Fibroblast of skin of right biceps (primary cell): Measurements from ENCODE around the gene XYLT1.

Experiments
- DNase-seq: peaks from one replicate; pipeline ENCODE4 v3.0.0-alpha.2; 2013

Gene XYLT1

GRCh38 chr16:17275076-17276009 lies 195.4 kb downstream of the XYLT1 start:
- DNase-seq: peak; percentile 27

DNA sequence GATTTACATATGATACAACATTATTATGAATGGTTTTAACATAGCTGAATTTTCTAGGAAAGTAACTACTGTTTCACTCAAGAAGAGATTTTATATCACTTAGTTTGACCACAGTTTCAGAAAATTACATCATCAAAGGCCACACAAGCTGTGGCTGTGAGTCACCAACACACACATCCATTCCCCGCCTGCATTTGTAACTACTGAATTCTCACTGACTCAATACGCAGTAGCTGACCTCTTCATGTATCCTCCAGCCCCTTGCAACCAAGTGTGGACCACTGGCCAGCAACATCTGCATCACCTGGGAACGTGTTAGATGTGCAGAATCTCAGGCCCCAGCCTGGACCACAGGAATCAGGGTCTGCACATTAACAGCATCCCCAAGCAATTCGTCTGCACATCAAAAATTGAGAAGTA lies 197.6 kb downstream of the XYLT1 start:
- peak; percentile 94 for DNase-seq

DNA sequence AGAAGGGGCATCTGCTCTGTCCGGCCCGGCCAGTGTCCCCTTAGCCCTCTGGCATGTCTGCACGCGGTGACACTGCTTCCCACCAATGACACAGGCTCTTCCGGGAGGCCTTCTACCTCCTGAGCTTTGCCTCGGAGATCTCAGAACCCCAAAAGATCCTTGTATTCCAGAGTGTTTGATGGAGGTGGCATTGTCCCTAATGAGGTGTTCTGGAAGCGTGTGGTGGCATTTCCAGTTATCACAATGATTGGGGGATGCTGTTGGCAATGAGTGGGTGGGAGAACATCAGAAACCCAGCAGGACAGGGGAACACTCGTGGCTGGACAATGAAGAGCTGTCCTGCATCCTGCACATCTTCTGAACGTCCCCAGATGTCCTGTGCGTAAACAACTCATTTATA lies 198.0 kb downstream of the XYLT1 start:
- no peak for DNase-seq

- peak; percentile 49 for DNase-seq
Measured at GRCh38 chr16:17271687-17272086, 199.1 kb downstream of the XYLT1 start.

- DNase-seq: no peak
Measured at GRCh38 chr16:17270683-17271109, 200.1 kb downstream of the XYLT1 start.

DNA sequence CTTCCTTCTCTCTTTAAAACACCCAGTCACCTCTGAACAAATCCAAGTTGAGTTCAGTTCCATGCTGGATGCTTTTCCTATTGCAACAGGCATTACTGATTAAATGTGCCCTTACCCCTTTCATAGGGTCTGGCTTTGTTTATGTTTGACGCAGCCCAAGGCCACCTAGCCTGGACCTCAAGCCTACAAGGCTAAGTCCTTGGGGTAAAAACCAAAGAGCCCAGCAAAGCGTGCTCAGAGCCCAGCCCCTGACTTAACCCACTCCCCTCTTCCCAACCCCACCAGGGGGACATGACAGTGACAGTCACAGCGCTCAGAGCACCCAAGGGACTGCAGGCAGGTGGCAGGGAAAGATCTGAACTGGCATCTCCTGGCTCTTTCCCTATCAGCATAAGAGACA lies 200.6 kb downstream of the XYLT1 start:
- DNase-seq: no peak

GRCh38 chr16:17269439-17269838 lies 201.3 kb downstream of the XYLT1 start:
- peak; percentile 51 for DNase-seq

GRCh38 chr16:17266608-17267313 lies 204.0 kb downstream of the XYLT1 start:
- no peak for DNase-seq

- DNase-seq: no peak
Measured at GRCh38 chr16:17265154-17265553, 205.6 kb downstream of the XYLT1 start.

- no peak for DNase-seq
Measured at GRCh38 chr16:17261197-17261858, 209.4 kb downstream of the XYLT1 start.

DNA sequence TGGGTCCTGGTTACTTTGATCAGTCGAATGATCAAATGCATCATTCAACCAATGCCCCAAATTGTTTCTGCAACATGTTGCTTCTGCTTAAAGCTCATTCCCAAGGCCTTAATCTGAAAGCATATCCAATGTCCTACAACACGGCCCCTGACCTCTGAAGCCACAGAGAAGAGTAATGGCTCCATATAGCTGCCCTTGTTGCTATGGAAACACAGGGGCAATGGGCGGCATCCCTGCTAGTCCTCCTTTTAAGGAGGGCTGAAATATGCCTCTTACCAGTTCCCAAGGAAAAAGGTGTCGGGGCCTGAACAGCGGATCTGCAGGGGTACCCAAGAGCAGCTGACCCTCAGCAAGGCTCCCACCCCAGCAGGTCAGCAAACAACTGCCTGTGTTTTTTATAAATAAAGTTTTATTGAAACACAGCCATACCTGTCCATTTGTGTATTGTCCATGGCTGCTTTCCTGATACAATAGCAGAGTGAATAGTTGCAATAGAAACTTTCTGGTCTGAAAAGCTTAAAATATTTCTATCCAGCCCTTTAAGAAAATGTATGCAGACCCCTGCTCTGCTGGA lies 210.4 kb downstream of the XYLT1 start:
- DNase-seq: no peak

DNA sequence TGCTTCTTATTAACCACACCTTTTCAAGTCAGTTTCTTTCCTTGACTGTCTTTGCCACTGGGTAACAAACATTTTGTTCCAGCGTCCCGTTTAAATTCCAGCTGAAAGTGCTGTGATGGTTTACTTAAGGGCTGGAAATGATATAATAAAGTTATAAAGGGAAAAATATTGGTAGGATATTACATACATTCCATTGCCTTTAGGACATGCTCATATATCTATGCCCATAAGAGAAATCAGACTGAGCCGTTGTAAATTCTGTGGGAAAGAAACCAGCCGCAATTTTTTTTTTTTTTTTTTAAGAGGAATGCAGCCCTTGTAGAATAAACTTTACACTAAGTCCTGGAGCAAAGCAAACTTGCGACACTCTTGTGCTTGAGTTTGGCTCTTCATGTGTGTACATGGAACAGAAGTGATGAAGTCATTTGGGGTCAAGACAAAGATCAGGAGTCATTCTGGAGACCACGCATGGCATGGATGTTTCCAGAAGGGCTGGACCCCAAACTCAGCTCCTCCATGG lies 210.9 kb downstream of the XYLT1 start:
- DNase-seq: peak; percentile 50

DNA sequence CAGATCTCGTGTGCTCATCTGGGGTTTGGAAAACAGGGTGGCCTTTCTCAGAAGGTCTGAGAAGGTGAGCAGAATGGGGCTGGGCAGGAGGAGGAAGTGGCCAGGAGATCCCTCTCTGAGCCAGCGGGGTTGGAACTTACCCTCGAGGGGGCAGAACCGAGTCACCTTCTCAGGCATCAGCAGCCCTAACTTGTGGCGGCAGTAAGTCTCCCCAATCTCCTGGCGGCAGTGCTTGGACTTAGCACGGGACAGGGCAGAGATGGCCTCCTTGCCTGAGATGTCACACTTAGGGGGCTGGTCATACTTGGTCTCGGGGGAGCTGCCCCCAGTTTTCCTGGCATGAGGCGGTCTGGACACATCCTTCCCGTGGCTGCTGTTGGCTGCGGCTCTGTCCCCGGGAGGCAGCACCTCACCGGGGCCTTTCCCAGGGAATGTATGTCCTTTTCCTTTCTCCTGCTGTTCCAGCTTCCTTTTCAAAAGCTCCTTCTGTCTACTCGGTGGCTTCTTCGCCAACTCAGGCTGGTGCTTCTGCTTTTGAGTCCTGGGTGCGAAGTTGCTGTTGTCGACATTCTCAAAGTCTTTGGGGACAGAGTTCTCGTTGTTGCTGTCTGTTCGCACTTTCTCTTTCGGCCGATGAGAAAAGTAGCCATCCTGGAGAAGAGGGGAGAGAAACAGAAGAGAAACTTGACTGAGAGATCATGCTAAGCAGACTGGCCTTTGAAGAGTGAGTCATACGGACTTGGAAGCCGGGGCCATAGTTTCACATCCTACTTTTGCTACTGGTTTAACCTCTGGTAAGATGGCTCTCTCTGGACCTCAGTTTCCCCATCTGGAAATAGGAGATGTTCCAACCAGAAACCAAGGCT lies 211.7 kb downstream of the XYLT1 start:
- no peak for DNase-seq

DNA sequence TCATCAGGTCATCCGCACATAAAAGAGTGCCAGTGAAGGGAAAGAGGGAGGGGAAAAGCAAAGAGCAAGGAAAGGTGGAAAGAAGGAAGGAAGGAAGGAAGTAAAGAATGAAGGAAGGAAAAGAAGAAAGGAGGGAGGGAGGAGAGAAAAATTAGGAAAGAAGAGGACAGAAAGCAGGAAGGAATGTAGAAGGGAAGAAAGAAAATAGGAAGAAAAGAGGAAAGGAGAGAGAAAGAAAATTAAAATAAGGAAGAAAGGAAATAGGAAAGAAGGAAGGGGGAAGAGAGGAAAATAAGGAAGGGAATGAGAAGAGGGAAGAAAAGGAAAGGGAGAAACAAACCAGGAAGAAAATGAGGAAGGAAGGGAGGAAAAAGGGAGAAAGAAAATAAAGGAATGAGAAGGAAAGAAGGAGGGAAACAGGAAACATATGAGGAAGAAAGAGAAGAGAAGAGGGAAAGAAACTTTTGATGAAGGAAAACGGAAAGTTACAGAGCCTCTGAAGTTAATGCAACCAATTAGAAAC lies 212.6 kb downstream of the XYLT1 start:
- DNase-seq: no peak

GRCh38 chr16:17257426-17258023 lies 213.2 kb downstream of the XYLT1 start:
- DNase-seq: no peak

GRCh38 chr16:17252701-17253100 lies 218.1 kb downstream of the XYLT1 start:
- no peak for DNase-seq

DNA sequence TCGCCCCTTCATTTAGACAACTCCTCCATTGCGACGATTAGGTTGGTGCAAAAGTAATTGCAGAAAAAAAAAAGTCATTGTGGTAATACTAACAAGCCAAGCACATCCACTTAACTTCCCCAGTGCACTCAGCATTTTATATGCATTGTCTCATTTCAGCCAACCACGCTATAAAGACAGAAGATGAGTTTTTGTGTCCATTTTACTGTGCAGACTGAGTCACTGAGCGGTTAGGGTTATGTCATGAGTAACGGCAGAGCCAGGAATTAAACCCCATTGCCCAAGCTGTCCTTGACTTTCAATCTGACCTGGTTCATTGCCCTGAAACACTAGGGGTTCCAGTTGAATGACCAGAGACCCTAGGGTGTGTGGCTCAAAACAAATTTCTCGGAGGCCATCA lies 218.7 kb downstream of the XYLT1 start:
- DNase-seq: peak; percentile 48

- DNase-seq: no peak
Measured at GRCh38 chr16:17251496-17251895, 219.3 kb downstream of the XYLT1 start.

DNA sequence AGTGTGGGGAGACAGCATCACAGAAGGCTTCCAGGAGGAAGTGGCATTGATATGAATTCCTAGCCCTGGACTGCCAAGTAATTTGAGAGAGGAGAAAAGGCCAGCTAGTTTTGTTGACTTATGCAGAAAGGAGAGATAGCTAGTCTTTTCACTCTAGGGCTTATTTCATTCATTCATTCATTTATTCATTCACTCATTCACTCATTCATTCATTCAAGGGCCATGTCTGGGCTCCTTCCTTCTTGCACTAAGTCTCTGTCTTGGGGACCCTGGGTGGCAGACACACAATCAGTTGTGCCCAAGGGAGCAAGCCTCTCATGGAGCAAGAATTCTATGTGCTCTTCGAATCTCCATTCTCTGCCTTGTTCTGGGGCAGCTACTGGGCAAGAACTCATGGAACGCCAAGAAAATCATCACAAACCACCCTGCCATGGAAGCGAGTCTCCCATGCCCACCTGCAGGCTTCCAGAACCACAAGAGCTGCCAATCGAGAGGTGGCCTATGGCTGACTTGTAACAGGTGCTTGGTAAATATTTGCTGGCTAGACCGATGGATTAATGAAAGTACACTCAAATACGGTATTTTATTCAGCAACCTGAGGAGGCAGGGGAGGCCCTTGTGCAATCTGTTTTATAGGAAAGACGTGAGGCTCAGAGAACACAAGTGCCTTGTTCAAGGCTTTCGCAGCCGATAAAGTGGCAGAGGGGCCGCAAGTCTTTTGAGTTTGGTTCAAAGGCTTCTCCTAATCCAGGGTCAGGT lies 223.6 kb downstream of the XYLT1 start:
- no peak for DNase-seq

GRCh38 chr16:17246268-17246885 lies 224.4 kb downstream of the XYLT1 start:
- DNase-seq: no peak
